ENCODE data around the gene CIZ1. TPM values are rescaled to one million over a fixed set of nuclear protein-coding genes. Genes with fewer than 3 reads are reported as not detected.
A peak's percentile ranks its signal among the peaks of the same experiment; 100 is the strongest.

Gene CIZ1
- total and polyA plus RNA-seq, 9 of the 15 experiments (the other 6 are each of a cell fraction or from before 2014, with no cell fraction given), result 6.6 to 329 (median 87.8) TPM

- TF ChIP-seq AFF4 (CRISPR knock-in tag; IDR thresholded peaks at IDR 0.05) (no peak), HOXB6 (CRISPR knock-in tag; IDR thresholded peaks at IDR 0.05; ENCODE audit: borderline replicate concordance) (0 out of 2 replicates have a peak, but pooled peaks have one; percentile 57), ATF7 (IDR thresholded peaks at IDR 0.05) (no peak), ZNF197 (CRISPR knock-in tag; IDR thresholded peaks at IDR 0.05; ENCODE audit: low read depth) (no peak), TEAD1 (CRISPR knock-in tag; IDR thresholded peaks at IDR 0.05) (peak in 1 of 2 experiments; percentile 66; a peak in 2 of 4 replicates), HDGF (IDR thresholded peaks at IDR 0.05) (no peak), ESRRB (CRISPR knock-in tag; IDR thresholded peaks at IDR 0.05; ENCODE audit: borderline replicate concordance) (no peak), RAD51 (IDR thresholded peaks at IDR 0.05; ENCODE audit: borderline replicate concordance, low read depth) (no peak), ZNF764 (CRISPR knock-in tag; IDR thresholded peaks at IDR 0.05; ENCODE audit: low read depth) (no peak; the same call in none of the 2 replicates), SETDB1 (IDR thresholded peaks at IDR 0.05; ENCODE audit: low read length) (no peak), MBD1 (CRISPR knock-in tag; IDR thresholded peaks at IDR 0.05) (no peak), ARID3B (CRISPR knock-in tag; IDR thresholded peaks at IDR 0.05; ENCODE audit: borderline replicate concordance) (peak; percentile 81; the same call in 1 of the 2 replicates), ESRRA (IDR thresholded peaks at IDR 0.05; ENCODE audit: borderline replicate concordance, low read depth) (no peak), GTF2E2 (tag; IDR thresholded peaks at IDR 0.05) (no peak), FOXJ2 (tag; IDR thresholded peaks at IDR 0.05) (peak; percentile 51; the same call in 1 of the 2 replicates), SP2 (IDR thresholded peaks at IDR 0.05; ENCODE audit: extremely low read depth, low read depth, low read length, poor library complexity, severe bottlenecking) (no peak)
Observed at GRCh38 chr9:128159784-128160602, 31.4 kb downstream of the CIZ1 start, which contains the start of gene BBLN (continued).

All from K562 (cell line).